Peyer's patch (tissue), 4 donors: ENCODE measurements around the gene LOXL3.

Source experiments
- CTCF ChIP-seq, 6 experiments: fragments of 450-650 bp in 4 of 6; fragments of 200-600 bp in 2 of 6; sonication (generic) in 1 of 6; IDR thresholded peaks; one replicate each; pipeline ENCODE4 v1.5.1; 2017 to 2019; ENCODE audit warnings: antibody characterized with exemption in 6 of 6, mild to moderate bottlenecking in 3 of 6, moderate library complexity in 1 of 6
- POLR2A ChIP-seq, 2 donors: fragments of 450-650 bp; IDR thresholded peaks; one replicate each; pipeline ENCODE4 v1.5.1; 2017; ENCODE audit warnings: antibody characterized with exemption in 2 of 2, mild to moderate bottlenecking in 2 of 2, moderate library complexity in 2 of 2

GRCh38 chr2:74593826-74594772 lies 40.4 kb upstream of the LOXL3 start:
- TF ChIP-seq POLR2A (IDR thresholded peaks at IDR 0.05) (no peak), CTCF (IDR thresholded peaks at IDR 0.05) (no peak)
